NCI-H226 (cell line): ENCODE measurements around the gene PATJ.
"Not testable (repeated sequence)": the region's sequence is repeated elsewhere in the genome, so short reads cannot be mapped to it uniquely, and the experiment has no call there.

ENCODE experiments used
- DNase-seq: peaks from one replicate; pipeline ENCODE4 v3.0.0-alpha.2; 2015

PATJ gene, protein sequence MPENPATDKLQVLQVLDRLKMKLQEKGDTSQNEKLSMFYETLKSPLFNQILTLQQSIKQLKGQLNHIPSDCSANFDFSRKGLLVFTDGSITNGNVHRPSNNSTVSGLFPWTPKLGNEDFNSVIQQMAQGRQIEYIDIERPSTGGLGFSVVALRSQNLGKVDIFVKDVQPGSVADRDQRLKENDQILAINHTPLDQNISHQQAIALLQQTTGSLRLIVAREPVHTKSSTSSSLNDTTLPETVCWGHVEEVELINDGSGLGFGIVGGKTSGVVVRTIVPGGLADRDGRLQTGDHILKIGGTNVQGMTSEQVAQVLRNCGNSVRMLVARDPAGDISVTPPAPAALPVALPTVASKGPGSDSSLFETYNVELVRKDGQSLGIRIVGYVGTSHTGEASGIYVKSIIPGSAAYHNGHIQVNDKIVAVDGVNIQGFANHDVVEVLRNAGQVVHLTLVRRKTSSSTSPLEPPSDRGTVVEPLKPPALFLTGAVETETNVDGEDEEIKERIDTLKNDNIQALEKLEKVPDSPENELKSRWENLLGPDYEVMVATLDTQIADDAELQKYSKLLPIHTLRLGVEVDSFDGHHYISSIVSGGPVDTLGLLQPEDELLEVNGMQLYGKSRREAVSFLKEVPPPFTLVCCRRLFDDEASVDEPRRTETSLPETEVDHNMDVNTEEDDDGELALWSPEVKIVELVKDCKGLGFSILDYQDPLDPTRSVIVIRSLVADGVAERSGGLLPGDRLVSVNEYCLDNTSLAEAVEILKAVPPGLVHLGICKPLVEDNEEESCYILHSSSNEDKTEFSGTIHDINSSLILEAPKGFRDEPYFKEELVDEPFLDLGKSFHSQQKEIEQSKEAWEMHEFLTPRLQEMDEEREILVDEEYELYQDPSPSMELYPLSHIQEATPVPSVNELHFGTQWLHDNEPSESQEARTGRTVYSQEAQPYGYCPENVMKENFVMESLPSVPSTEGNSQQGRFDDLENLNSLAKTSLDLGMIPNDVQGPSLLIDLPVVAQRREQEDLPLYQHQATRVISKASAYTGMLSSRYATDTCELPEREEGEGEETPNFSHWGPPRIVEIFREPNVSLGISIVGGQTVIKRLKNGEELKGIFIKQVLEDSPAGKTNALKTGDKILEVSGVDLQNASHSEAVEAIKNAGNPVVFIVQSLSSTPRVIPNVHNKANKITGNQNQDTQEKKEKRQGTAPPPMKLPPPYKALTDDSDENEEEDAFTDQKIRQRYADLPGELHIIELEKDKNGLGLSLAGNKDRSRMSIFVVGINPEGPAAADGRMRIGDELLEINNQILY (N-terminal part only)

GRCh38 chr1:61741711-61742619 is at the start of gene PATJ:
Gene PATJ, plus strand, starts transcription at chr1:61742480. Its CDS starts 20,413 bp downstream, at chr1:61762893.
- DNase-seq = peak; percentile 49

DNA sequence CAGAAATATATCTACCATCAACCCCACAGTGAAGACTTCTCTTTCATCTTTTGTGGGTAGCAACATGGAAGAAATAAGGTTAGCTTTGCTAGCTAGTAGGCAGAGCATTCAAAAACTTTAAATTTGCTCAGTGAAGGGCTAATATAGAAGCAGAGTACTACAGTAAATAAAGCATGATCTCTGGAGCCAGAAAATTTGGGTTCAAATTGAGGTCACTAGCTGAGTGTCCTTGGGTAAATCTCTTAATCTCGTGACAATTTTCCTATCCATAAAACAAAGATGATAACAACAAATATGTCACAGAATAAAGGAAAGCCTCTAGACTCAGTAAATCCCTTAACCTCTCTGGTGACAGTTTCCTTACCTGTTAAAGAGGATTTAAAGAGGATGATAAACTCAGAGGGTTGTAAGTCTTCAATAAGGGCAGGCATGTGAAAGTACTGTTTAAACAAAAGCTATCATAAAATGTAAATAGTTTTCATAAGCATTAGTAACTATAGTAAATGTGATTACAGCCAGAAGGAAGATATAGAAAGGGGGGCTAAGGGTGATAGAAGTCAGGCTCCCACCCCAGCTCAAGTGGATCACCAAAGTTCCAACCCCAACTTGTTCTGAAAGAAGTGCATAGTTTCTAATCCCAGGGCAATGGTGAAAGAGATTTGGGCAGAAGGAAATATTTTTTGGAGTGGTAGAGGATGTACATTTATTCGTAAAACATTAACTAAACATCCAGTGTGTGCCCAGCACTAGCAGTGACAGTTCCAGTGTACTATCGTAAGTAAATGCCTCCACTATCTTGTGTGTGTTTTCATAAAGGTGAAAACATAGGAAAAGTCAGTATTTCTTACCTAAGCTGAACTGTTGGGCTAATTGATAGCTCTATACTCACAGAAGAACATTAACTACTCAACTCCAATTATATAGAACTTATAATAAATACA is 42.1 kb upstream of the PATJ start:
- no peak for DNase-seq

- DNase-seq = peak; percentile 73
Measured at GRCh38 chr1:61708953-61709907, 33.0 kb upstream of the PATJ start.

GRCh38 chr1:61709908-61710289 is 32.4 kb upstream of the PATJ start:
- no peak for DNase-seq

GRCh38 chr1:61711257-61711656 is 31.0 kb upstream of the PATJ start:
- DNase-seq = peak; percentile 41

- no peak for DNase-seq
Measured at GRCh38 chr1:61711969-61712368, 30.3 kb upstream of the PATJ start.

GRCh38 chr1:61718996-61719663 is 23.1 kb upstream of the PATJ start:
- DNase-seq = not testable (repeated sequence)

DNA sequence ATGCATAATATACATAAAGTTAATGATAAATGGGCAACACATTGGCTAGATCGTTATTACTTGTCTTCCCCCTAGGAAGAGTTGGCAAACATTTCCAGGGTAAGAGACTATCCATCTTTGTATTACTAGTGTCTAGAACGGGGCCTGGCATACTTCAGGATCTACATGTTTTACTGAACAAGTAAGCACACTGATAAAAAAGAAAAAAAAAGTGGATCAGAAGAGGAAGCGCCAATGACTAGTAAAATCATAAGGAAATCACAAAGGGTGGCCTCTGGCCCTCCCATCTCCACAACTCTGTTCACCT is 17.8 kb upstream of the PATJ start:
- DNase-seq = no peak

- peak; percentile 88 for DNase-seq
Measured at GRCh38 chr1:61724813-61725694, 17.2 kb upstream of the PATJ start, which contains the start of gene TM2D1. Gene TM2D1, minus strand, starts transcription at chr1:61725141. Its CDS starts 21 bp downstream, at chr1:61725120.

GRCh38 chr1:61727544-61727943 is 14.7 kb upstream of the PATJ start:
- DNase-seq = no peak

DNA sequence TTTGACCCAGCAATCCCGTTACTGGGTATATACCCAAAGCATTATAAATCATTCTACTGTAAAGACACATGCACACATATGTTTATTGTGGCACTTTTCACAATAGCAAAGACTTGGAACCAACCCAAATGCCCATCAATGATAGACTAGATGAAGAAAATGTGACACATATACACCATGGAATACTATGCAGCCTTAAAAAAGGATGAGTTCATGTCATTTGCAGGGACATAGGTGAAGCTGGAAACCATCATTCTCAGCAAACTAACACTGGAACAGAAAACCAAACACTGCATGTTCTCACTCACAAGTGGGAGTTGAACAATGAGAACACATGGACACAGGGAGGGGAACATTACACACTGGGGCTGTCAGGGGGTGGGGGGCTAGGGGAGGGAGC is 11.6 kb upstream of the PATJ start:
- DNase-seq = not testable (repeated sequence)

DNA sequence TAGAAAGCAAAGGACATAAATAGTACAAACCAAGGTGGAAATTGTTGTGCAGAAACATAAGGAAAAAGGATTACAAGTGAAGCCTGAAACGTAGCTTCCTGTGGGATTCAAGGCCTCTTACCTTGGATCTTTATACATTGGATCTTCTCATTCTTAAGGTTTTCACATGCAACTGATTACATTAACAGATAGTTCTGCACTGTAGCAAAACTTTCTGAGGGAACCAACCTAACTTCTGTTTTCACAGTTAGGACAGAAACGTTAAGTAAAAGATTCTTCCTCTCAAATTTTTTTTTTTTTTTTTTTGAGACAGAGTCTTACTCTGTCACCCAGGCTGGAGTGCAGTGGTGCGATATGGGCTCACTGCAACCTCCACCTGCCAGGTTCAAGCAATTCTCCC is 9.6 kb upstream of the PATJ start:
- DNase-seq = no peak

- no peak for DNase-seq
Measured at GRCh38 chr1:61740751-61741700, 1.3 kb upstream of the PATJ start.

- DNase-seq = peak; percentile 65
Measured at GRCh38 chr1:61742620-61743430, 545 bp downstream of the PATJ start.

GRCh38 chr1:61743431-61743705 is 1.1 kb downstream of the PATJ start:
- DNase-seq = no peak
